ENCODE data around the gene DNAJC4.
A peak's percentile ranks its signal among the peaks of the same experiment; 100 is the strongest.

Gene DNAJC4

GRCh38 chr11:64225608-64226506 is 4.5 kb upstream of the DNAJC4 start, which contains the start of the genes NUDT22 and TRPT1:
Gene NUDT22, plus strand, starts transcription at chr11:64226274. Its CDS starts 379 bp downstream, at chr11:64226653.
Gene TRPT1, minus strand, starts transcription at chr11:64226186. Its CDS starts 326 bp downstream, at chr11:64225860.
- peaks cover 41% of the 10 kb centered on the region for H3F3A ChIP-seq (ENCODE audit: insufficient read depth)
- H3K9me3 ChIP-seq (ENCODE audit: insufficient read depth, low read length), result no peaks in the 10 kb centered on the region
- no peaks in the 10 kb centered on the region; the same call in 1 of the 2 replicates for H3K79me2 ChIP-seq (ENCODE audit: insufficient read depth, low read length)
- peak within 1 kb of the TSS; percentile 83 for H3K4me3 ChIP-seq (ENCODE audit: insufficient read depth, low read length, poor library complexity, severe bottlenecking)
- peak within 1 kb of the TSS; percentile 55 for H2AFZ ChIP-seq (ENCODE audit: low read depth, low read length, severe bottlenecking)
- peak within 1 kb of the TSS; percentile 87 for H3K4me2 ChIP-seq (ENCODE audit: low read depth, low read length, poor library complexity, severe bottlenecking)
- H3K27ac ChIP-seq (ENCODE audit: low read depth, low read length), result peak within 1 kb of the TSS; percentile 88
- no peaks in the 10 kb centered on the region for H3K27me3 ChIP-seq (ENCODE audit: low read length)
- H3K9me2 ChIP-seq (replicated peaks; ENCODE audit: insufficient read depth, low read length), result no peaks in the 10 kb centered on the region
- TF ChIP-seq CTCF (IDR thresholded peaks at IDR 0.05; ENCODE audit: insufficient read depth, low read length, poor library complexity, severe bottlenecking), result peak; percentile 8
- TF ChIP-seq EZH2phosphoT487 (conservative IDR thresholded peaks at IDR 0.05; ENCODE audit: low read length), result no peak
- no peaks in the 10 kb centered on the region for H4K20me1 ChIP-seq (ENCODE audit: low read depth, low read length)
- no peaks in the 10 kb centered on the region for H3K36me3 ChIP-seq (ENCODE audit: low read length)
- peak within 1 kb of the TSS; percentile 94 for H3K9ac ChIP-seq (ENCODE audit: low read length)

DNA sequence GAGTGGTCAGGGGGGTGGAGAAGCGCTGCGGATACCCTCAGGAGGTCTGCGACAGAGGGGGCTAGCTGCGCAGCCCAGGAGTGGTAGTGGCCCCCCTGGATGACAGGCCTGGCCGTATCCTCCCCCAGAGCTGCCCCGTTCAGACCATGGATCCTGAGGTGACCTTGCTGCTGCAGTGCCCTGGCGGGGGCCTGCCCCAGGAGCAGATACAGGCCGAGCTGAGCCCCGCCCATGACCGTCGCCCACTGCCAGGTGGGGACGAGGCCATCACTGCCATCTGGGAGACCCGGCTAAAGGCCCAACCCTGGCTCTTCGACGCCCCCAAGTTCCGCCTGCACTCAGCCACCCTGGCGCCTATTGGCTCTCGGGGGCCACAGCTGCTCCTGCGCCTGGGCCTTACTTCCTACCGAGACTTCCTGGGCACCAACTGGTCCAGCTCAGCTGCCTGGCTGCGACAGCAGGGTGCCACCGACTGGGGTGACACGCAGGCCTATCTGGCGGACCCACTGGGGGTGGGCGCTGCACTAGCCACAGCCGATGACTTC is 3.8 kb upstream of the DNAJC4 start:
- Histone ChIP-seq H3K4me3 (ENCODE audit: insufficient read depth, low read length, poor library complexity, severe bottlenecking) (peak overlapping the region; percentile 83), H2AFZ (ENCODE audit: low read depth, low read length, severe bottlenecking) (no peak overlapping the region), H3K27me3 (ENCODE audit: low read length) (no peaks in the 10 kb centered on the region), H3K79me2 (ENCODE audit: insufficient read depth, low read length) (no peaks in the 10 kb centered on the region; the same call in 1 of the 2 replicates), H3K9me2 (replicated peaks; ENCODE audit: insufficient read depth, low read length) (no peaks in the 10 kb centered on the region), H4K20me1 (ENCODE audit: low read depth, low read length) (no peaks in the 10 kb centered on the region), H3K9me3 (ENCODE audit: insufficient read depth, low read length) (no peaks in the 10 kb centered on the region), H3K9ac (ENCODE audit: low read length) (peak overlapping the region; percentile 94), H3K36me3 (ENCODE audit: low read length) (no peaks in the 10 kb centered on the region), H3F3A (ENCODE audit: insufficient read depth) (peaks cover 41% of the 10 kb centered on the region), H3K4me2 (ENCODE audit: low read depth, low read length, poor library complexity, severe bottlenecking) (peak overlapping the region; percentile 87), H3K27ac (ENCODE audit: low read depth, low read length) (peak overlapping the region; percentile 88)
- TF ChIP-seq EZH2phosphoT487 (conservative IDR thresholded peaks at IDR 0.05; ENCODE audit: low read length) (no peak), CTCF (IDR thresholded peaks at IDR 0.05; ENCODE audit: insufficient read depth, low read length, poor library complexity, severe bottlenecking) (no peak)

DNA sequence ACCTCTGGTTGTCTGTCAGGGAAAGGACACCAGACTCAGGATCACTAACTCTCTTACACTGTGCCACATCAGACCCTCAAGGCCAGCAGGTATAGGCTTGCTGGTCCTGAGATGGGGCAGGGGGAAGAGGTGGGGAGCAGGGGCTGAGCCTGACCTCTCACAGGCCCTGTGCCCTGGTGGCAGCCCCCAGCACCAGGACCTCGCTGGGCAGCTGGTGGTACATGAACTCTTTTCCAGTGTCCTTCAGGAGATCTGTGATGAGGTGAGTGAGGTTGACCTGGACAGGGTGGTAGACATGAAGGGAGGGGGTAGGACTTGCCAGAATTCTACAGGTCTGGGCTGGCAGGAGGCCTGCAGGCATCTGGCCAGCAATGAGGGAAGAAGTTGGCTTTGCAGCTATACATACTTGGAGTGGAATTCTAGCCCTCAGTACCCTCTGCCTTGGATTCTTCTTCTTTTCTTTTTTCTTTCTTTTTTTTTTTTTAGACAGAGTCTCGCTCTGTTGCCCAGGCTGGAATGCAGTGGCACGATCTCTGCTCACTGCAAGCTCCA is 2.9 kb upstream of the DNAJC4 start:
- H3K9ac ChIP-seq (ENCODE audit: low read length), result peak overlapping the region; percentile 94
- no peaks in the 10 kb centered on the region for H3K9me3 ChIP-seq (ENCODE audit: insufficient read depth, low read length)
- H4K20me1 ChIP-seq (ENCODE audit: low read depth, low read length), result no peaks in the 10 kb centered on the region
- TF ChIP-seq CTCF (IDR thresholded peaks at IDR 0.05; ENCODE audit: insufficient read depth, low read length, poor library complexity, severe bottlenecking) (no peak), EZH2phosphoT487 (conservative IDR thresholded peaks at IDR 0.05; ENCODE audit: low read length) (no peak)
- peak overlapping the region; percentile 87 for H3K4me2 ChIP-seq (ENCODE audit: low read depth, low read length, poor library complexity, severe bottlenecking)
- H3K27ac ChIP-seq (ENCODE audit: low read depth, low read length), result peak overlapping the region; percentile 88
- H3K9me2 ChIP-seq (replicated peaks; ENCODE audit: insufficient read depth, low read length), result no peaks in the 10 kb centered on the region
- no peaks in the 10 kb centered on the region; the same call in 1 of the 2 replicates for H3K79me2 ChIP-seq (ENCODE audit: insufficient read depth, low read length)
- peak overlapping the region; percentile 83 for H3K4me3 ChIP-seq (ENCODE audit: insufficient read depth, low read length, poor library complexity, severe bottlenecking)
- H3F3A ChIP-seq (ENCODE audit: insufficient read depth), result peaks cover 39% of the 10 kb centered on the region
- no peaks in the 10 kb centered on the region for H3K27me3 ChIP-seq (ENCODE audit: low read length)
- H2AFZ ChIP-seq (ENCODE audit: low read depth, low read length, severe bottlenecking), result no peak overlapping the region
- no peaks in the 10 kb centered on the region for H3K36me3 ChIP-seq (ENCODE audit: low read length)

All from SU-DHL-6 (cell line).